HepG2 (cell line): Measurements from ENCODE around the gene NAT9. TPM values are rescaled to one million over a fixed set of nuclear protein-coding genes. Genes with fewer than 3 reads are reported as not detected.

ENCODE experiments used
- CEBPZ ChIP-seq: IDR thresholded peaks from 2 replicates; pipeline ENCODE4 v1.6.1; 2012; ENCODE audit warnings: low read length, improper control_type of control experiment
- DRAP1 ChIP-seq: IDR thresholded peaks from 2 replicates; pipeline ENCODE4 v1.6.1; 2016; ENCODE audit warnings: missing genetic modification reagents, missing compliant biosample characterization
- E2F1 ChIP-seq: sonication (generic); formaldehyde crosslinking; IDR thresholded peaks from 2 replicates; pipeline ENCODE4 v1.5.0; 2020; ENCODE audit warnings: missing genetic modification reagents
- FOXA1 ChIP-seq, 2 experiments: fragments of 450-650 bp in 1 of 2; sonication (generic) in 1 of 2; formaldehyde crosslinking in 1 of 2; IDR thresholded peaks; 2 replicates each; pipeline versions ENCODE4 v1.4.0 to v1.6.1; 2016 to 2020; ENCODE audit warnings: missing genetic modification reagents in 1 of 2
- FOXA3 ChIP-seq: IDR thresholded peaks from 2 replicates; pipeline ENCODE4 v1.6.1; 2016; ENCODE audit warnings: missing genetic modification reagents, missing compliant biosample characterization
- HOXA7 ChIP-seq: sonication (generic); formaldehyde crosslinking; IDR thresholded peaks from 2 replicates; pipeline ENCODE4 v1.8.1; 2022; ENCODE audit warnings: mild to moderate bottlenecking, missing genetic modification reagents, moderate library complexity
- JDP2 ChIP-seq: sonication (generic); formaldehyde crosslinking; IDR thresholded peaks from 2 replicates; pipeline ENCODE4 v1.8.1; 2022; ENCODE audit warnings: missing genetic modification reagents, borderline replicate concordance
- MAF1 ChIP-seq: sonication (generic); formaldehyde crosslinking; IDR thresholded peaks from 2 replicates; pipeline ENCODE4 v1.5.0; 2020; ENCODE audit warnings: missing genetic modification reagents, borderline replicate concordance
- MAFK ChIP-seq, 2 experiments: IDR thresholded peaks in 1 of 2; conservative IDR thresholded peaks in 1 of 2; 2 replicates each; pipeline ENCODE4 v1.6.1; 2011; ENCODE audit warnings: improper control_type of control experiment in 2 of 2, low read length in 2 of 2
- MBD4 ChIP-seq: IDR thresholded peaks from 2 replicates; pipeline ENCODE4 v1.6.1; 2012; ENCODE audit warnings: low read length, inconsistent platforms, borderline replicate concordance
- MBNL3 ChIP-seq: fragments of 250-450 bp; sonication (Bioruptor Pico); conservative IDR thresholded peaks from 2 replicates; pipeline ENCODE4 v1.8.0; 2022; ENCODE audit warnings: mild to moderate bottlenecking, inconsistent platforms
- NFKBIZ ChIP-seq: IDR thresholded peaks from 2 replicates; pipeline ENCODE4 v1.6.1; 2018; ENCODE audit warnings: missing genetic modification reagents, missing compliant biosample characterization
- SP140L ChIP-seq: sonication (generic); formaldehyde crosslinking; IDR thresholded peaks from 2 replicates; pipeline ENCODE4 v1.4.0; 2020; ENCODE audit warnings: missing genetic modification reagents, borderline replicate concordance
- TERF1 ChIP-seq: sonication (generic); formaldehyde crosslinking; IDR thresholded peaks from 2 replicates; pipeline ENCODE4 v1.8.0; 2022; ENCODE audit warnings: mild to moderate bottlenecking, missing genetic modification reagents, moderate library complexity
- ZNF124 ChIP-seq: sonication (generic); formaldehyde crosslinking; IDR thresholded peaks from 2 replicates; pipeline ENCODE4 v1.4.0; 2020; ENCODE audit warnings: missing genetic modification reagents
- ZNF510 ChIP-seq: sonication (generic); formaldehyde crosslinking; IDR thresholded peaks from 2 replicates; pipeline ENCODE4 v1.4.0; 2020; ENCODE audit warnings: low read depth, mild to moderate bottlenecking, missing genetic modification reagents
- ZNF710 ChIP-seq: sonication (generic); formaldehyde crosslinking; IDR thresholded peaks from 2 replicates; pipeline ENCODE4 v1.5.0; 2020; ENCODE audit warnings: mild to moderate bottlenecking, missing genetic modification reagents, borderline replicate concordance
- ZNF75D ChIP-seq: sonication (generic); formaldehyde crosslinking; IDR thresholded peaks from 2 replicates; pipeline ENCODE4 v1.8.1; 2023; ENCODE audit warnings: missing genetic modification reagents, mild to moderate bottlenecking, borderline replicate concordance
- ZNF766 ChIP-seq: sonication (generic); formaldehyde crosslinking; IDR thresholded peaks from 2 replicates; pipeline ENCODE4 v1.5.0; 2020; ENCODE audit warnings: missing genetic modification reagents, borderline replicate concordance
- ZNF773 ChIP-seq: sonication (generic); formaldehyde crosslinking; IDR thresholded peaks from 2 replicates; pipeline ENCODE4 v1.4.0; 2020; ENCODE audit warnings: missing genetic modification reagents, borderline replicate concordance
- ZNF776 ChIP-seq: sonication (generic); formaldehyde crosslinking; IDR thresholded peaks from 2 replicates; pipeline ENCODE4 v1.4.0; 2020; ENCODE audit warnings: mild to moderate bottlenecking, missing genetic modification reagents
- polyA plus RNA-seq, 8 experiments: library from polyadenylated mRNA; depleted of rRNA in 3 of 8; stranded (reverse) in 7 of 8; unstranded in 1 of 8; fragments of >200 nt; fragmentation: Illumina TruSeq in 4 of 8; extraction: Trizol in 4 of 8; gene quantifications; 2 replicates each; pipeline versions ENCODE4 v1.2.1 to v1.2.3, GENCODE V29; 2011 to 2016; ENCODE audit warnings: low read depth in 4 of 8, missing spikeins in 1 of 8, mixed read lengths in 1 of 8; ENCODE audit not compliant: insufficient read depth in 1 of 8
- total RNA-seq, 5 experiments: library from RNA; depleted of rRNA; stranded (reverse); fragments of >200 nt; fragmentation: Illumina TruSeq; extraction: Trizol; gene quantifications; 2 replicates each; pipeline ENCODE4 v1.2.3, GENCODE V29; 2016; ENCODE audit warnings: low read depth in 1 of 5

Gene NAT9
- total and polyA plus RNA-seq, 2 of the 13 experiments (the other 11 are each of a cell fraction or from before 2014, with no cell fraction given): 39.7 to 44.2 TPM

GRCh38 chr17:74750327-74751069 is 25.6 kb downstream of the NAT9 start (continued):
- TF ChIP-seq TERF1 (CRISPR knock-in tag) (no peak), ZNF766 (CRISPR knock-in tag) (peak; percentile 89; the same call in 1 of the 2 replicates), NFKBIZ (CRISPR knock-in tag) (no peak), FOXA3 (CRISPR knock-in tag) (peak; percentile 72), MBNL3 (CRISPR knock-in tag) (no peak), MAF1 (CRISPR knock-in tag) (no peak), SP140L (CRISPR knock-in tag) (no peak), ZNF75D (CRISPR knock-in tag) (no peak), MAFK (conservative IDR thresholded peaks at IDR 0.05 in 1 of 2, IDR thresholded peaks at IDR 0.05 in 1 of 2; ENCODE audit: low read length in 2 of 2) (no peak; a peak in 1 of 4 replicates), MBD4 (no peak), FOXA1 (IDR thresholded peaks at IDR 0.05) (no peak), FOXA1 (CRISPR knock-in tag; IDR thresholded peaks at IDR 0.05) (no peak), ZNF124 (CRISPR knock-in tag) (peak; percentile 94), ZNF776 (peak; percentile 45; the same call in 1 of the 2 replicates), ZNF510 (CRISPR knock-in tag) (no peak), ZNF773 (CRISPR knock-in tag) (peak; percentile 72; the same call in 1 of the 2 replicates), DRAP1 (CRISPR knock-in tag) (peak; percentile 55), HOXA7 (no peak), ZNF710 (CRISPR knock-in tag) (peak; percentile 86; the same call in 1 of the 2 replicates), CEBPZ (no peak), JDP2 (CRISPR knock-in tag) (no peak), E2F1 (peak; percentile 51; the same call in 1 of the 2 replicates)
